Subcutaneous adipose tissue (tissue), 4 donors: ENCODE results near the gene VGLL4. TPM values are rescaled to one million over a fixed set of nuclear protein-coding genes. Genes with fewer than 3 reads are reported as not detected.

Experiments
- CTCF ChIP-seq: fragments of 450-650 bp; IDR thresholded peaks from one replicate; pipeline ENCODE4 v1.5.1; 2016; ENCODE audit warnings: low read depth, mild to moderate bottlenecking, control low read depth, antibody characterized with exemption, moderate library complexity
- total RNA-seq, 4 donors: library from RNA; depleted of rRNA; stranded (reverse); fragments of >200 nt; gene quantifications; one replicate each; pipeline ENCODE4 v1.1.0, GENCODE V29; 2016

The VGLL4 gene
- total RNA-seq, 4 donors from 2014 or later = 37.6 to 47.8 (median 40.4) TPM

- TF ChIP-seq CTCF = no peak
Measured at GRCh38 chr3:11558918-11559815, 84.5 kb downstream of the VGLL4 start.

- no peak for TF ChIP-seq CTCF
Measured at GRCh38 chr3:11558411-11558903, 85.3 kb downstream of the VGLL4 start.

- TF ChIP-seq CTCF = no peak
Measured at GRCh38 chr3:11558002-11558401, 85.7 kb downstream of the VGLL4 start.

- TF ChIP-seq CTCF = no peak
Measured at GRCh38 chr3:11556851-11557644, 86.7 kb downstream of the VGLL4 start.

GRCh38 chr3:11555881-11556633, 87.7 kb downstream of the VGLL4 start:
- no peak for TF ChIP-seq CTCF

GRCh38 chr3:11555211-11555782, 88.4 kb downstream of the VGLL4 start:
- no peak for TF ChIP-seq CTCF
